Iris pigment epithelial cell (primary cell): ENCODE data around the gene PTPN23.

Experiments
- DNase-seq: peaks from one replicate; pipeline ENCODE4 v3.0.0-alpha.2; 2011; ENCODE audit warnings: low read depth

PTPN23 gene

DNA sequence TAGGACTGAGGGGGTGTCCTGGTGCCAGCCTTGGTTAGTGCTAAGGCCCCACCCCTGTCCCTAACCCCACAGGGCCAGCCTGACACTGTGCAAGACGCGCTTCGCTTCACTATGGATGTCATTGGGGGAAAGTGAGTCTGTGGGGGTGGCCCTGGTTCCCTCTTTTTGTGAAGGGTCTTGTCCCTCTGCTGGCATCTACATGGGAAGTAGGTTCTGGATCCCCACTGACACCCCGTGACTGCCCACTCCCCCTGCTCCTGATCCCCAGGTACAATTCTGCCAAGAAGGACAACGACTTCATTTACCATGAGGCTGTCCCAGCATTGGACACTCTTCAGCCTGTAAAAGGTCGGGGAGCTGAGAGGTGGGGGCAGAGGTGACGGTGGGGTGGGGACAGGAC is 26.4 kb downstream of the PTPN23 start:
- DNase-seq: no peak

DNA sequence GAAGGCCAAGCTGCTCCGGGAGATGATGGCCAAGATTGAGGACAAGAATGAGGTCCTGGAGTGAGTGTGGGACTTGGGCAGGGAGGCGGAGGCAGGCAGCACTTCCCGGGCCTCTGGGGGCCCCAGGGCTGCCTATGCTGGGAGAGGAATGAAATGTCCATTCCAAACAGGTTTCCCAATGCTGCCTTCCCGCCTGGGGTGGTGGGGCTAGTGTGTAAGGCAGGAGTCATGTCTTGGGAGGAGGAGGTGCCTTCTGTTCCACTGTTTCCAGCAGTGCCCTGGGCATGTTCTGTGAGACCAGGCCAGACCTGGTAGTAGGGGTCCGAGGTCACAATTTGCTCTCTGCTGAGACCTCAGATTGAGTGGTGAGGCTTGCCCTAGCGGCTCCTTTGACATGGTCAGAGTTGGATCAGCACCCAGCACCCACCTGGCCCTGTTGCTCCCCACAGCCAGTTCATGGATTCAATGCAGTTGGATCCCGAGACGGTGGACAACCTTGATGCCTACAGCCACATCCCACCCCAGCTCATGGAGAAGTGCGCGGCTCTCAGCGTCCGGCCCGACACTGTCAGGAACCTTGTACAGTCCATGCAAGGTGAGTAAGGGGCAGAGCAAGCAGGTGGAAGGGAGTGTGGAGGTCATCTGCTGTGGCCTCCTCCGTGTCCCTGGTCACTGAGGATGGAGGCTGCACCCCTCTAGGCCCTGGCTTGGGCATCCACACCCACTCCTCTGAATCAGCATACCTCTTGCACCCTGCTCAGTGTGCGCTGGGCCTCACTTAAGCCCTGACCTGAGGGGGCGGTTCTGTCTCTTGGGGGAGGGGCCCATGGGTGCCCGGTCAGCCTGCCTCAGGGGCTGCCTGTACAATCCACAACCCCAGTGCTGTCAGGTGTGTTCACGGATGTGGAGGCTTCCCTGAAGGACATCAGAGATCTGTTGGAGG is 27.3 kb downstream of the PTPN23 start:
- no peak for DNase-seq

DNA sequence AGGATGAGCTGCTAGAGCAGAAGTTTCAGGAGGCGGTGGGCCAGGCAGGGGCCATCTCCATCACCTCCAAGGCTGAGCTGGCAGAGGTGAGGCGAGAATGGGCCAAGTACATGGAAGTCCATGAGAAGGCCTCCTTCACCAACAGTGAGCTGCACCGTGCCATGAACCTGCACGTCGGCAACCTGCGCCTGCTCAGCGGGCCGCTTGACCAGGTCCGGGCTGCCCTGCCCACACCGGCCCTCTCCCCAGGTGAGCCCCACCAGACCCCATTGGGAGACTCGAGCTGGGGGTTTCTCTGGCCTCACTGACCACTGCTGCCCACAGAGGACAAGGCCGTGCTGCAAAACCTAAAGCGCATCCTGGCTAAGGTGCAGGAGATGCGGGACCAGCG is 28.0 kb downstream of the PTPN23 start:
- DNase-seq: no peak

DNA sequence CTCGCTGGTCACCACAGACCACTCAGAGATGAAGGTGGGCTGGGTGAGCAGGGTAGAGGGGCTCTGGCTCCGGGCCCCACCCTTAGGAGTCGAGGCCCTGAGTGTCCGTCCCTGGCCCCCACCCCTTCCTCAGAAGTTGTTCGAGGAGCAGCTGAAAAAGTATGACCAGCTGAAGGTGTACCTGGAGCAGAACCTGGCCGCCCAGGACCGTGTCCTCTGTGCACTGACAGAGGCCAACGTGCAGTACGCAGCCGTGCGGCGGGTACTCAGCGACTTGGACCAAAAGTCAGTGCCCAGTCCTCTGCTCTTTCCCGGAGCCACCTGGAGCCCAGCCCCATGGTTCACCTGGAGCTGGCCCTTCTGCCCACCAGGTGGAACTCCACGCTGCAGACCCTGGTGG is 28.5 kb downstream of the PTPN23 start:
- DNase-seq: no peak

DNA sequence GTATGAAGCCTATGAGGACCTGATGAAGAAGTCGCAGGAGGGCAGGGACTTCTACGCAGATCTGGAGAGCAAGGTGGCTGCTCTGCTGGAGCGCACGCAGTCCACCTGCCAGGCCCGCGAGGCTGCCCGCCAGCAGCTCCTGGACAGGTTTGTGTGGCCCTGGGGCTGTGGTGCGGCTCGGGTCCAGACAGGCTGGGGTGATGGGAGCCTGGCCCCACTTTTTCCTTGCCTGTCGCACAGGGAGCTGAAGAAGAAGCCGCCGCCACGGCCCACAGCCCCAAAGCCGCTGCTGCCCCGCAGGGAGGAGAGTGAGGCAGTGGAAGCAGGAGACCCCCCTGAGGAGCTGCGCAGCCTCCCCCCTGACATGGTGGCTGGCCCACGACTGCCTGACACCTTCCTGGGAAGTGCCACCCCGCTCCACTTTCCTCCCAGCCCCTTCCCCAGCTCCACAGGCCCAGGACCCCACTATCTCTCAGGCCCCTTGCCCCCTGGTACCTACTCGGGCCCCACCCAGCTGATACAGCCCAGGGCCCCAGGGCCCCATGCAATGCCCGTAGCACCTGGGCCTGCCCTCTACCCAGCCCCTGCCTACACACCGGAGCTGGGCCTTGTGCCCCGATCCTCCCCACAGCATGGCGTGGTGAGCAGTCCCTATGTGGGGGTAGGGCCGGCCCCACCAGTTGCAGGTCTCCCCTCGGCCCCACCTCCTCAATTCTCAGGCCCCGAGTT is 29.0 kb downstream of the PTPN23 start:
- DNase-seq: no peak

DNA sequence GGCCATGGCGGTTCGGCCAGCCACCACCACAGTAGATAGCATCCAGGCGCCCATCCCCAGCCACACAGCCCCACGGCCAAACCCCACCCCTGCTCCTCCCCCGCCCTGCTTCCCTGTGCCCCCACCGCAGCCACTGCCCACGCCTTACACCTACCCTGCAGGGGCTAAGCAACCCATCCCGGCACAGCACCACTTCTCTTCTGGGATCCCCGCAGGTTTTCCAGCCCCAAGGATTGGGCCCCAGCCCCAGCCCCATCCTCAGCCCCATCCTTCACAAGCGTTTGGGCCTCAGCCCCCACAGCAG is 29.5 kb downstream of the PTPN23 start:
- DNase-seq: no peak

DNA sequence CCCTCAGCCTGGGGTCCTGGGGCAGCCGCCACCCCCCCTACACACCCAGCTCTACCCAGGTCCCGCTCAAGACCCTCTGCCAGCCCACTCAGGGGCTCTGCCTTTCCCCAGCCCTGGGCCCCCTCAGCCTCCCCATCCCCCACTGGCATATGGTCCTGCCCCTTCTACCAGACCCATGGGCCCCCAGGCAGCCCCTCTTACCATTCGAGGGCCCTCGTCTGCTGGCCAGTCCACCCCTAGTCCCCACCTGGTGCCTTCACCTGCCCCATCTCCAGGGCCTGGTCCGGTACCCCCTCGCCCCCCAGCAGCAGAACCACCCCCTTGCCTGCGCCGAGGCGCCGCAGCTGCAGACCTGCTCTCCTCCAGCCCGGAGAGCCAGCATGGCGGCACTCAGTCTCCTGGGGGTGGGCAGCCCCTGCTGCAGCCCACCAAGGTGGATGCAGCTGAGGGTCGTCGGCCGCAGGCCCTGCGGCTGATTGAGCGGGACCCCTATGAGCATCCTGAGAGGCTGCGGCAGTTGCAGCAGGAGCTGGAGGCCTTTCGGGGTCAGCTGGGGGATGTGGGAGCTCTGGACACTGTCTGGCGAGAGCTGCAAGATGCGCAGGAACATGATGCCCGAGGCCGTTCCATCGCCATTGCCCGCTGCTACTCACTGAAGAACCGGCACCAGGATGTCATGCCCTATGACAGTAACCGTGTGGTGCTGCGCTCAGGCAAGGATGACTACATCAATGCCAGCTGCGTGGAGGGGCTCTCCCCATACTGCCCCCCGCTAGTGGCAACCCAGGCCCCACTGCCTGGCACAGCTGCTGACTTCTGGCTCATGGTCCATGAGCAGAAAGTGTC is 30.2 kb downstream of the PTPN23 start:
- no peak for DNase-seq

DNA sequence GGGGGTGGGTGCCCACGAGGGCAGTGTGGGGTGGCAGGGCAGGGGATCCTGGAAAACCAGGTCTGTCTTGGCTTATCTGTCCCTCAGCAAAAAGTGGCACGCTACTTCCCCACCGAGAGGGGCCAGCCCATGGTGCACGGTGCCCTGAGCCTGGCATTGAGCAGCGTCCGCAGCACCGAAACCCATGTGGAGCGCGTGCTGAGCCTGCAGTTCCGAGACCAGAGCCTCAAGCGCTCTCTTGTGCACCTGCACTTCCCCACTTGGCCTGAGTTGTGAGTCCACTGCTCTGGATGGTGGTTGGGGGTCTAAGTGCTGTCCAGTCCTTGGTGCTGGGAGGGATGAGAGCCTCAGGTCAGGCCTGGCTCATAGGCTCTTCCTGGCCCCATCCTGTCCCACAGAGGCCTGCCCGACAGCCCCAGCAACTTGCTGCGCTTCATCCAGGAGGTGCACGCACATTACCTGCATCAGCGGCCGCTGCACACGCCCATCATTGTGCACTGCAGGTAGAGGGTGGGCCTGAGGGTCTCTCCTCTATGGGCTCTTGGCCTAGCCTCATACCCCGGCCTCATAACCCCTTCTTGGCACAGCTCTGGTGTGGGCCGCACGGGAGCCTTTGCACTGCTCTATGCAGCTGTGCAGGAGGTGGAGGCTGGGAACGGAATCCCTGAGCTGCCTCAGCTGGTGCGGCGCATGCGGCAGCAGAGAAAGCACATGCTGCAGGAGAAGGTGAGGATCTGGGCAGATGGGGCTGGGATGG is 31.1 kb downstream of the PTPN23 start:
- DNase-seq: no peak

DNA sequence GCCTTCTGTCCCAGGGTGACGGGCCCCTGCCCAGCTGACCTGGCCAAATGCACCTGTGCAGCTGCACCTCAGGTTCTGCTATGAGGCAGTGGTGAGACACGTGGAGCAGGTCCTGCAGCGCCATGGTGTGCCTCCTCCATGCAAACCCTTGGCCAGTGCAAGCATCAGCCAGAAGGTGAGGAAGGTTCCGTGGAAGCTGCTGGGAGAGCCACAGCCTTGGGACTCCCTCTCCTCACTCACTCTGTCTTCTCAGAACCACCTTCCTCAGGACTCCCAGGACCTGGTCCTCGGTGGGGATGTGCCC is 31.6 kb downstream of the PTPN23 start:
- no peak for DNase-seq

DNA sequence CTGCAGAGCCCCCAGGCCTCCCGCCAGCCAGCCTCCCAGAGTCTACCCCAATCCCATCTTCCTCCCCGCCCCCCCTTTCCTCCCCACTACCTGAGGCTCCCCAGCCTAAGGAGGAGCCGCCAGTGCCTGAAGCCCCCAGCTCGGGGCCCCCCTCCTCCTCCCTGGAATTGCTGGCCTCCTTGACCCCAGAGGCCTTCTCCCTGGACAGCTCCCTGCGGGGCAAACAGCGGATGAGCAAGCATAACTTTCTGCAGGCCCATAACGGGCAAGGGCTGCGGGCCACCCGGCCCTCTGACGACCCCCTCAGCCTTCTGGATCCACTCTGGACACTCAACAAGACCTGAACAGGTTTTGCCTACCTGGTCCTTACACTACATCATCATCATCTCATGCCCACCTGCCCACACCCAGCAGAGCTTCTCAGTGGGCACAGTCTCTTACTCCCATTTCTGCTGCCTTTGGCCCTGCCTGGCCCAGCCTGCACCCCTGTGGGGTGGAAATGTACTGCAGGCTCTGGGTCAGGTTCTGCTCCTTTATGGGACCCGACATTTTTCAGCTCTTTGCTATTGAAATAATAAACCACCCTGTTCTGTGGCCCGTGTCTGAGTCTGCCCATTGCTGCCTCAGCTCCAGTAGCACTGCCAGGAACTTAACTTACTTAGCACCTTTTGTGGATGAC is 32.2 kb downstream of the PTPN23 start:
- DNase-seq: no peak

DNA sequence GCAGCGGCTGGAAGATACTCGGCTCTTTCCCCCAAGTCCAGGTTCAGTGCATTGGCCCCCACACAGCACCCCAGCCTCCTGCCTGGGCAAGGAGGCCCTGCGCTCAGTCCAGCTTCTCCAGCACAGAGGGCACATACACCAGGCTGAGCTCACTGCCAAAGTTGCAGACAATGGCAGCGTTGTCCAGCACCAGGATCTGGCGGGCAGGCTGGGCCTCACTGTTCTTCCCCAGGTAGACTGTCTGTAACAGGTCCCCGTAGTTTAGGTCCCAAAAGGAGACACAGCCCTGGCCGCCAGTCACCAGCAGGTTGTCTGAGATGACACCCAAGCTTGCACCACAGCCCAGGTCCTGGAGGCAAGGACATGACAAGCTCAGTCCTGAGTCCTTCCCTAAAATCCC is 32.9 kb downstream of the PTPN23 start:
- DNase-seq: no peak

DNA sequence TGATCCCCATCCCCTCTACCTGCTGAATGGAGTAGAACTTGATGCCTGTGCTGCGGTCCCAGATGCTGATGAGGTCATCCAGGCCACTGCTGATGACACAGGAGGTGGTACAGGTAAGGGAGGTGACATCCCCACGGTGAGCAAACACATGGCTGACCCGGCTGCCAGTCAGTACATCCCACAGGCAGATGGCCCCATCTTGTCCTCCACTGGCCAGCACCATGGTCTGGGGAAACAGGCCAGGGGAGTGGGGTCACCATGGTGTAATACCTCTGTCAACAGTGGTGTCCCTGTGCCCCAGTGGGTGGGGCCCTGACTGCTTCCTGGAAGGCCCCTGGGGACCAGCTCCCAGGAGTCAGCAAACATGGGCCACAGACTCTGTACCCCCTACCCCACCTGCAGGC is 33.3 kb downstream of the PTPN23 start:
- DNase-seq: no peak

DNA sequence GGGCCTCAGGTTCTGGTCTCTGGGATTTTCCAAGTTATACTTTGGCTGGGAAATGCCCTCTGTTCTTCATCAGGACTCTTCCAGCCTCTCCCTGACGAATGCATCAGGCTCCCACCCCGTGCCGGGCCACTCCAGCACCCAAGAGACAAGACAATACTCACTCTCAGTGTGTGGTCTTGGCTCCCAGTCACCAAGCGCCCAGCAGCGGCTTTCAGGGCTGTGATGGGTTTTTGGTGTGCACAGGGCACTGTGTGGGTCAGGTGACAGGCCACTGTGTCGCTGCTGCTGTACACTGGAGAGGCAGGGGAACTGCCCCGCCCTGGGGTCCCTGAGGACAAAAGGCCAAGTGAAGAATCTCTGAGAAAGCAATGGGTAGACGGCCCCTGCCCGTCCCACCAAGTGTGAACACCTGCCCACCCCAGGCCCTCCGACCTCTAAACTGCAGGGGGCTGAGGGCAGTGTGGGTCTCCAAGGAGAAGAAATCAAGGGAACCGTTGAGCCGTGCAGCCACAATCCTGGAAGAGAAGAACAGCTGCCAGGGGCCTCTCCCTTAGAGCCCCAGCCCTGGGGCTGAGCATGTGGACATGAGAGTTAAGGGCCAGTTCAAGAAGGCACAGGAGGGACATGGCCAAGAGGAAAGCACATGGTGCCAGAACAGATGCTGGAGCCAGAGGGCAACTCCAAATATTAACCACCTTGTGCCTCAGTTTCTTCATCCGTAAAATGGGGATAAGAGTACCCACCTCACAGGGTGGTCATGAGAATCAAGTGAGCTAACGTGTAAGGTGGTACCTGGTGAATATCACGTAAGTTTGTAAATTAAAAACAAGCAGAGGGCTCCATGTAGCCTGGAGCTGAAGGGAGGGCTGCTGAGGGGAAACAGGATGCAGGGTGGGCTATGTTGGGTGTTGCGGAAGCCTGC is 34.1 kb downstream of the PTPN23 start:
- DNase-seq: no peak

DNA sequence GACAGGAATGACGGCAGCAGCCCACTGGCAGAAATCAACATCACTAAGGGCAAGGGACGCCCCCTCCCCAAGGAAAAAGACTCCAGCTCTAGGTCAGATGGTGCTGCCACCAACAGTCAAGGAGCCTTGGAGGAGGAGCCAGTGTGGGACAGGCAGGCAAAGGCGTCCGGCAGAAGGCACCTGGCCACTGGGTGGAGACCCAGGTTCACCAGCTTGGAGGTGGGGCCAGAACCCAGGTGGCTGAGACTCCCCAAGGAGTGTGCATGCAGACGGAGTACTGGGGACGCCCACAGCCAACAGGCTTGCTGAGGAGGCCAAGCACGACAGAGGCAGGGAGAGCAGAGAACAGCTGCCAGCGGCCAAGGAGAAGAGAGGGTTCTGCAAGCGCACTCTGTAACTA is 35.2 kb downstream of the PTPN23 start:
- DNase-seq: no peak

DNA sequence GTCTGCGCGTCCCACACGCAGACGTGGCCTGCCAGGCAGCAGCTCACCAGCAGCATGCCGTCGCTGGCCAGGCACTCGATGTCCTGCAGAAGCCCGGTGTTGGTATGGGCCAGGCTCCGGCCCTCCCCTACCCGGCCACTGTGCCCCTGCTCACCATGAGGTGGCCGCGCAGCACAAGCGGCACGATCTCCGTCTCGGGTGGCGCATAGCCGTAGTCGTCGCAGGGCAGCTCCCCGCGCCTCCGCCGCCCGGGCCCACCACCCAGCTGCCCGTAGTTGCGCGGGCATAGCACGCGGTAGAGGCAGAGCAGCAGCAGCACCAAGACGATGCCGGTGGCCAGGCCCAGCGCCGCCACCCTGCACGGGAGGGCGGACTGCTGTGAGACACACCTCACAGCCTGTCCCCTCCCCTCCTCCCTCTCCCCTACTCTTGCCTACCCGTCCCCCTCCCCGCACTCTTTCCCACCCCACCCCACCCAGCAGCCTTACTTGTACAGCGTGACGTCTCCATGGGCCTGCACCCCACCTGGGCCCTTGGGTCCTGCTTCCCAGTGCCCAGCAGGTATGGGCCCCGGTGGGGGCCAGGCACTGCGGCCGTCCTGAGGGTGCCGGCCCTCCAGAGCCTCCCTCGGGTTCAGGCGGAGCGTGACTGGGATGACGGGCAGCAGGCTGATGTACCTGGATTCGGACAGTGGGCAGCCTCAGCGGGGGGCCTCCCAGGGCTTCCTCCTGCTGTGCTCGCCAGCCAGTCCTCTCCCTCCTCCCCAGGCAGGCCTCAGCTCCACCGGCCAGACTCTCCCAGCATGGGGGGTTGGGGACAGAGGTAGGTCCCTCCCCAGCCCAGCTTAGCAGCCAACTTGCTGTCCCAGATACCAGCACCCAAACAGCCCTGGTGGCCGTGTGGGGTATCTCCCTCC is 37.6 kb downstream of the PTPN23 start:
- no peak for DNase-seq

DNA sequence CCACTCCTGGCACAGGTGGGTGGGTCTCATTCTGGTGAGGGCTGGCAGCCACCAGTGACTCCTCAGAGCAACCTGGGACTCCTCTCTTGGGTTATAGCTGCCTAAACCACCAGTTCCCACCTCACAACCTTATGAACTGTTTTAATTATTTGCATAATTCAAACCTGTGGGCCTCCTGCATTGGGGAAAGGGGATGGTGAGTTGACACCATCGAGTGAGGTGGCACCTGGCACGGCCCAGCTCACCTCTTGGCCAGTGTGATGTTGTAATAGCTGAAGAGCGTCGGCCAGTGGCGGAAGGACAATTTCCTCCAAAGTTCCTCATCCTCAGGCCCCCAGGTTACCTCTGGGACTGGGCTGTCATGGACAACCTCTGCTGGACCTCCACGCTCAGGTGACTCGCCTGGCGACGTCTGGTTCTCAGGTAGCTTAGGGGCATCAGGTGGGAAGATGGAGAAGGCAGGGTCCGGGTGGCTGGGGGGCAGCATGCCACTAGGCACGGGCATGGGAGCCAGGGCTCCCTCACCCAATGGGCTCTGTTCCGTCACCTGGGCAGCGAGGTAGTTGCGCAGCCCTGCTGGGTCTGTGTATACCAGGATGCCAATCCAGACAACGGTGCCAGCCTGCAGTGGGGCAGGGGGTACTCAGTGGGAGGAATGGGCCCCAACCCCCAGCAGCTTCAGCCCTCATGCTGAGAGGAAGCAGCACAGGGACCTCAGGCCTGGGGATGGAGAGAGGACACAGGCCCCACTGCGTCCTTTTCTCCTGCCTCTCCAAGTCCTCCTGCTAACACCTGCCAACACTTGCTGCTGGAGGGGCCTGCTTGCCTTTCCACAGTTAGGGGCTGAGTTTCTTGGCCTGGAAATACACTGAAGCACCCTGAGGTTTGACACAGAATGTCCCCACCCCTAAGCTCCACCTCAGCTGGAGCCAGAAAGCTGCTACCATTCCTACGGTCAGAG is 38.5 kb downstream of the PTPN23 start:
- no peak for DNase-seq

DNA sequence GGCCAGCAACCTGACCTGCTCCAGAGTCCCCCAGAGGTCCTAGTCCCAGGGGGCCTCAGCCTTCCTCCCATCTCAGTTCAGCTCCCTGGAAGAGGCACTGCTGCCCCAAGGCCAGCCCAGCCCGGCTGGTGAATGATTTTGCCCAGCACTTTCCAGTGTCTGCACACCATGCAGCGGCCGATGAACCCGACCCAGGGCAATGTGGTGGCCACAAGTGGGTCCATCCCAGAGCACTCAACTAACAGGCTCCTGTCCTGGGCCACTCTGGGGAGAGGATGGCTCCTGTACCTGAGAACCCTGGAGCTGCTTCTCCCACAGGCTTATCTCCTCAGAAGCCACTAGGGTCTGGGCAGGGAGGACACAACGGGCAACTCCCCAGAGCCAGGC is 39.2 kb downstream of the PTPN23 start:
- no peak for DNase-seq
